IPS-18c (cell line): ENCODE data around the gene GTF2H2C.
"Not testable (repeated sequence)": the region's sequence is repeated elsewhere in the genome, so short reads cannot be mapped to it uniquely, and the experiment has no call there.

ENCODE experiments used
- H3K4me3 ChIP-seq: 2 replicates; pipeline ENCODE4 v1.7.0; 2013; ENCODE audit warnings: low read depth, mild to moderate bottlenecking, low read length, moderate library complexity; ENCODE audit not compliant: insufficient read depth
- H3K9me3 ChIP-seq: one replicate; pipeline ENCODE4 v1.6.1; 2013; ENCODE audit warnings: mild to moderate bottlenecking, low read length, moderate library complexity; ENCODE audit not compliant: control insufficient read depth, insufficient read depth

Gene GTF2H2C

GRCh38 chr5:69542838-69543618 lies 17.0 kb upstream of the GTF2H2C start:
- H3K9me3 ChIP-seq, H3K4me3 ChIP-seq: not testable (repeated sequence)

GRCh38 chr5:69544602-69545001 lies 15.4 kb upstream of the GTF2H2C start:
- not testable (repeated sequence) for H3K9me3 ChIP-seq, H3K4me3 ChIP-seq

DNA sequence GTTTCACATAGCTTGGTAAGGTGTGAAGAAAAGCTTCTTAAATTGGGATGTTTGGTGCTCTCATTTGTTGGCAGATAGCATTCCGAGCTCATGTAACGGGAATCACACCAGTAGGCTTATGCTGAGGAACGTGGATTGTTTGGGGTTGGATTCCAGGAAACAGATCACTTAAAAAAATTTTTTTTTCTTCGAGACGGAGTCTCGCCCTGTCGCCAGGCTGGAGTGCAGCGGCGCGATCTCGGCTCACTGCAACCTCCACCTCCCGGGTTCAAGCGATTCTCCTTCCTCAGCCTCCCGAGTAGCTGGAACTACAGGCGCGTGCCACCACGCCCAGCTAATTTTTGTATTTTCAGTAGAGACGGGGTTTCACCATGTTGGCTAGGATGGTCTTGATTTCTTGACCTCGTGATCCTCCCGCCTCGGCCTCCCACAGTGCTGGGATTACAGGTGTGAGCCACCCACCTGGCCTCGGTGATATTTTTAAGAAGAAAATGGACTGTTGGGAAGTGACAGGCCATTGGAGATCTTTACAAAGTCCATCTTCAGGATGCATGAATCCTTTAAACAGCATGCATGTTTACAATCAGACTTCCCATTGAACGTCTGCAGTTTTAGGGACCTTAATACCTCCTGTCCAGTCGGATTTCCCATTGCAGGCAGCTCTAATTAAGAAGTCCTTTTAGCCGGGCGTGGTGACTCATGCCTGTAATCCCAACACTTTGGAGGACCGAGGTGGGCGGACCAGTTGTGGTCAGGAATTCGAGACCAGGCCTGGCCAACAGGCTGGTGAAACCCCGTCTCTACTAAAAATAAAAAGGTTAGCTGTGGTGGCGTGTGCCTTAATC lies 818 bp downstream of the GTF2H2C start:
- H3K9me3 ChIP-seq: not testable (repeated sequence)
- H3K4me3 ChIP-seq: peak overlapping the region; percentile 41

DNA sequence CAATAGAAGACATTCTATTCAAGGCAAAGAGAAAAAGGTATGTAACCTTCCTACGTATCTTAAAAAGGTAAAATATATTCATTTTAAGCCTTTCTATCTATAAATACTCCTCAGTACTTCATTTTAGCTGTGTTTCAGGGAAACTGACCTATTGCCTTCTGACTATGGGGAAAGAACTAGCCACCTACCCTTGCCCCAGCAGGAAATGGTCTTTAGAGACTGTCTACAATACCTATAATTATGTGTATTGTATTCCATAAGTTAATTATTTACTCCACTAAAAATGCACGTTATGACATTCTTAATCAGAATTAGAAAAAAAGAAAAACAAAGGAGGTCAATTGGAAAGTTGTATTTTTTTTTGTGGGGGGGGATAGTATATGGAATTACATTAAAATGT lies 6.2 kb downstream of the GTF2H2C start:
- H3K9me3 ChIP-seq, H3K4me3 ChIP-seq: not testable (repeated sequence)

GRCh38 chr5:69568072-69568471 lies 8.1 kb downstream of the GTF2H2C start:
- not testable (repeated sequence) for H3K4me3 ChIP-seq

GRCh38 chr5:69583356-69583755 lies 23.4 kb downstream of the GTF2H2C start:
- not testable (repeated sequence) for H3K9me3 ChIP-seq, H3K4me3 ChIP-seq

More at GRCh38 chr5:69568072-69568471, 8.1 kb downstream of the GTF2H2C start:
- H3K9me3 ChIP-seq: not testable (repeated sequence)

- H3K9me3 ChIP-seq, H3K4me3 ChIP-seq: not testable (repeated sequence)
These were observed 36.3 kb downstream of the GTF2H2C start for GRCh38 chr5:69596114-69596840.

- not testable (repeated sequence) for H3K4me3 ChIP-seq, H3K9me3 ChIP-seq
These were observed 42.0 kb downstream of the GTF2H2C start for GRCh38 chr5:69601947-69602346.

DNA sequence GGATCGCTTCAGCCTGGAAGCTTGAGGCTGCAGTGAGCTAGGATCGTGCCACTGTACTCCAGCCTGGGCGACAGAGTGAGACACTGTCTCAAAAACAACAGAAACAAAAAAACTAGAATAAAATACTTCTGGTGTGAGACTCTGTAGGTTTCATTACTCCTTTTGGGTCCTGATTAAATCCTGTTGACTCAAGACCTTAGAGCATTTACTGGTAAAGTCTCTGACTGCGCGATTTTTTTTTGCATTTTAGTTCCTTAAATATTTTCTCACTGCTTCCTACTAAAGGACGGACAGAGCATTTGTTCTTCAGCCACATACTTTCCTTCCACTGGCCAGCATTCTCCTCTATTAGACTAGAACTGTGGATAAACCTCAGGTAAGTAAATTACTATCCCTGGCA lies 46.8 kb downstream of the GTF2H2C start:
- H3K9me3 ChIP-seq, H3K4me3 ChIP-seq: not testable (repeated sequence)

GRCh38 chr5:69607750-69608149 lies 47.8 kb downstream of the GTF2H2C start:
- H3K4me3 ChIP-seq, H3K9me3 ChIP-seq: not testable (repeated sequence)

DNA sequence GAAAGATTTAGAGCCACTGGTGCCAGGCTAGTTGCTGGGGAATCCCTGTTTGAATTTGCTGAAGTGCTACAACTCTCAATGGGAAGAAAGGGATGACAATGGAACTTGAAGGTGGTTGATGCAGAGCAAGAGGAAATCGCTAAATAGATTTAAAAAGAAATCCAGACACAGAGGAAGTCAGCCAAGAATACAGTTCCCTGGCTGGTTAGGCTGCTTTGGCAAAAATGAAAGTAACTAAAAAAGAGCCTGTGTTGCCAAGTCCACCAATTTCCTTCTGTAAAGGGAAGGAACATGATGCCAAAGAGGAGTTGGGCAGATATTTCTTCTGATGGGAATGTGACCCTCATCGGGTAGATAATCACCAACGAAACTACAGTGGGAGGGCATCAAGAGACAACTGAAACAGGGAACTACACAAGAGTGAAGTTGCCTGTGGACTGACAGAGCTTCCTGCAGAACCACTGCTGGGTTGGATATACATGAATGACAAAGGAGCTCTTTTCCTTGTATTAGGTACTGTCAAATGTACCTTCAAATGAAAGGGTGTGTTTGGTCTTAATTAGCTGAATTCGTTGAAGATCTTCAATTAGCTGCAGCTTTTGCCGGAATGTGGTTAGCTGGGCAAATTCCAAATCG lies 49.0 kb downstream of the GTF2H2C start:
- H3K9me3 ChIP-seq, H3K4me3 ChIP-seq: not testable (repeated sequence)

DNA sequence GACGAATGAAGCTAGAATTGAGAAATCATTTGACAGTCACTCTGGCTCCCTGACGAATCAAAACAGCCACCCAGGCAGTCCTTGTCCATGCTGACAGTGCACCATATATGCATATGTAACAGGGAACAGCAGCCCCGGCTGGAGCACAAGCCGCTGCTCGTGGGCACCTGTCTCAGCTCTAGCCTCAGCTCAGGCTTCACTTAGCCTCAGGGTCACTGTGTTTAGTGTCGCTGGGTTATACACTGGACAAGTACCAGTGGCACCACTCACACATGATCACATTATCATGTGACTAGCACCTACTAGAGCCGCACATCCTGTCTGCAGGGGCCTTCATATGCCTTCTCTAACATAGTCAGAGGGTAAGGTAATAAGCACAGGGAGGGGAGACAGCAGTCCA lies 54.9 kb downstream of the GTF2H2C start:
- H3K9me3 ChIP-seq, H3K4me3 ChIP-seq: not testable (repeated sequence)

DNA sequence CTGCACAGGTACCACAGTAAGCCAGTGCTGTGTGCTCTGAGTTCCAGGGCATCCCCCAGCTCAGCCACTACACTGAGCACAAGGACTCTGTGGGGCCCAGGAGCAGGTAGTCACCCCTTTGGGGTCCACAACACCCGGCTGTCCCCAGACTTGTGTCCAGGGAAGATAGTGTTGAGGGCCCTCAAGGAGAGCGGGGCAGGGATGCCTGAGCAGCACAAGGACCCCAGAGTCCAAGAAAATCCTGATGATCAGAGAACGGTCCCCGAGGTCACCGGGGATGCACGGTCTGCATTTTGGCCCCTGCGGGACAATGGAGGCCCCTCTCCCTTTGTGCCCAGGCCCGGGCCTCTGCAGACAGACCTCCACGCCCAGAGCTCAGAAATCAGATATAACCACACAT lies 71.9 kb downstream of the GTF2H2C start:
- H3K4me3 ChIP-seq: not testable (repeated sequence)

More for the DNA sequence above, 71.9 kb downstream of the GTF2H2C start:
- H3K9me3 ChIP-seq: not testable (repeated sequence)
